Fibroblast of the aortic adventitia (primary cell): ENCODE data around the gene RPL7A. TPM values are rescaled to one million over a fixed set of nuclear protein-coding genes. Genes with fewer than 3 reads are reported as not detected.
A peak's percentile ranks its signal among the peaks of the same experiment; 100 is the strongest.
"Not testable (repeated sequence)": the region's sequence is repeated elsewhere in the genome, so short reads cannot be mapped to it uniquely, and the experiment has no call there.

ENCODE experiments used
- DNase-seq: peaks from one replicate; pipeline ENCODE4 v3.0.0-alpha.2; 2010; ENCODE audit warnings: low read depth
- H3K4me3 ChIP-seq: 2 replicates; pipeline ENCODE4 v1.5.1; 2011; ENCODE audit warnings: low read depth, mild to moderate bottlenecking, control low read depth, low read length, moderate library complexity
- total RNA-seq: library from RNA; depleted of rRNA; stranded (reverse); fragments of >200 nt; gene quantifications from 2 replicates; pipeline ENCODE4 v1.2.3, GENCODE V29; 2012; ENCODE audit warnings: low replicate concordance
- TF ChIP-seq, protein P1 (sequence below): IDR thresholded peaks from 2 replicates; pipeline ENCODE4 v1.5.1; 2011; ENCODE audit warnings: mild to moderate bottlenecking, low read length, control low read depth, inconsistent platforms; ENCODE audit not compliant: insufficient read depth

RPL7A gene
- total RNA-seq, 1 donor: 2,411 TPM

DNA sequence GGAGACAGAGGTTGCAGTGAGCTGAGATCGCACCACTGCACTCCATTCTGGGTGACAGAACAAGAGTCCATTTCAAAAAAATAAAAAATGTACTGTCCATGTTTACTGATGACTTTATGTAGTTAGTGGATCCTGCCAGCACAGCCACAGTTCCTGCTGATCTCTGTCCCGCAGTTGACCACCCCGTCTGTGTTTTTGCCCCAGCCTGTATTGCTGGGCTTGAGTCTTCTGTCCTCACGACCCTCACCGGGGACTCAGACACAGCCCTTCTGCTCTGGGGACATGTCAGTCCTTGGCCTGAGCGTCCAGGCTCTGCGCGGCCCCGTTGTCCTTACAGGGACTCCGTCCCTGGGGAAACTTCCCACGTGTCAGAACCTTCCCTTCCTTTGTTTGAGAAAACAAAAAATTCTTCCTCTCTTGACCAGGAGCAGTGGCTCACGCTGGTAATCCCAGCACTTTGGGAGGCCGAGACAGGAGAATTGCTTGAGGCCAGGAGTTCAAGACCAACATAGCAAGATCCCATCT lies 26.5 kb upstream of the RPL7A start:
- H3K4me3 ChIP-seq: no peak overlapping the region
- TF ChIP-seq, protein P1, sequence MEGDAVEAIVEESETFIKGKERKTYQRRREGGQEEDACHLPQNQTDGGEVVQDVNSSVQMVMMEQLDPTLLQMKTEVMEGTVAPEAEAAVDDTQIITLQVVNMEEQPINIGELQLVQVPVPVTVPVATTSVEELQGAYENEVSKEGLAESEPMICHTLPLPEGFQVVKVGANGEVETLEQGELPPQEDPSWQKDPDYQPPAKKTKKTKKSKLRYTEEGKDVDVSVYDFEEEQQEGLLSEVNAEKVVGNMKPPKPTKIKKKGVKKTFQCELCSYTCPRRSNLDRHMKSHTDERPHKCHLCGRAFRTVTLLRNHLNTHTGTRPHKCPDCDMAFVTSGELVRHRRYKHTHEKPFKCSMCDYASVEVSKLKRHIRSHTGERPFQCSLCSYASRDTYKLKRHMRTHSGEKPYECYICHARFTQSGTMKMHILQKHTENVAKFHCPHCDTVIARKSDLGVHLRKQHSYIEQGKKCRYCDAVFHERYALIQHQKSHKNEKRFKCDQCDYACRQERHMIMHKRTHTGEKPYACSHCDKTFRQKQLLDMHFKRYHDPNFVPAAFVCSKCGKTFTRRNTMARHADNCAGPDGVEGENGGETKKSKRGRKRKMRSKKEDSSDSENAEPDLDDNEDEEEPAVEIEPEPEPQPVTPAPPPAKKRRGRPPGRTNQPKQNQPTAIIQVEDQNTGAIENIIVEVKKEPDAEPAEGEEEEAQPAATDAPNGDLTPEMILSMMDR: no peak
- no peak for DNase-seq

DNA sequence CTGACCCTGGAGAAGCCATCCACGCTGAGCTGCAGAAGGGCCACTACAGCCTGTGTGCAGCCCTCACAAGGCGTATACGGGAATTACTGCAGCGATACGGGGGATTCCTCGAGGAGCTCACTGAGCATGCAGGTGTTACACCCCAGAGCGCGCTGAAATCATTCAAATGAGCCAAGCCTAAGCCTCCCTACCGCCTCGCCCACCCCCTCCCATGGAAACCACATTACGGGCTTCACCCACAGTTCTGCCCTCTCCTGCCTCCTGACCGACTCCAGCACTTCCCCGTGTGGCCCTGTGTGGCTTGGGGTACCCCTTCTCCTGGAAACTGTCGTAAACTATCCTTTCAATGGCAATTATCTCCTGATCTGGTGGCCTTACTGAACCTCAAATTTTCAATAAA lies 25.3 kb upstream of the RPL7A start:
- TF ChIP-seq, protein P1: no peak
- DNase-seq: no peak
- no peak overlapping the region for H3K4me3 ChIP-seq

DNA sequence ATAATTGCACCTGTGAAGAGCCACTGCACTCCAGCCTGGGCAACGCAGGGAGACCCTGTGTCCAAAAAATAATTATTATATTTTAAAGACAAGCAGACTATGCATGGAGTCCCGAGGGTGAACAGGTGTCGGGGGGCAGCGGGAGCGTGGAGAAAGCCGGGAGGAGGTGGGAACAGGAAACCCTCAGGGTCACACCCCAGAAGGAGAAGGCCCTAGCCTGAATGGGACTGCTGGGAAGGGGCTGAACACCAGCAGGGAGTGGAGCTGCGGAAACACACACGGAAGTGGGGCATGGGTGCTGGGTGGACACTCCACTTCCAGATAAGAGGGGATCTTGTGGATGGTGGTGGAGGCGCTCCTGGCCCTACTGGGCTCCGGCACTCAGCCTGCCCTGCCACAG lies 24.8 kb upstream of the RPL7A start:
- no peak for DNase-seq
- H3K4me3 ChIP-seq: no peak overlapping the region
- TF ChIP-seq, protein P1: no peak

DNA sequence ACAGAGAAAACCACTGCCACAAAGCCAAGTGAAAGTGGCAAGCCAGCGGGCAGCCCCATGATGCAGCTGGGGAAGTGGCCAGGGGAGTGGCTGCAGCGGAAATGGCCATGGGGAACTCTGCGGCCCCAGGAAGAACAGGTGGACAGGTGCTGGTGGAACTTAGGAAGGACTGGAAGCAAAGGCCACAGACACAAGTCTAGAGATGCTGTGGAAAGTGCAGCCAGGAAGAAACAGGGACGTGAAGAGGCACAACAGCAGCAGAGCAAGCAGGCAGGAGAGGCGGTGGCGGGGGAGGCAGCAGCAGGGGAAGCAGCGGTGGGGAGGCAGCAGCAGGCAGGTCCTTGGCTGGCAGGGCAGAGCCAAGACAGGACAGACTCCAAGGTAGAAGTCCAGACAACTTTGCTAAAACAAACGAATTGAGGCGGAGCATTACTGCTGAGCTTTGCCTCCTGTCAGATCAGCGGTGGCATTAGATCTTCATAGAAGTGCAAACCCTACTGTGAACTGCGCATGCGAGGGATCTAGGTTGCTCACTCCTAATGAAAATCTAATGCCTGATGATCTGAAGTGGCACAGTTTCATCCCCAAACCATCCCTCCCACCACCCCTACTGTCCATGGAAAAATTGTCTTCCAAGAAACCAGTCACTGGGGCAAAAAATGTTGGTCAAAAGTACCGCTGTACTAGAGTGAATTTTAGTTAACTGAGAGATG lies 23.9 kb upstream of the RPL7A start:
- no peak overlapping the region for H3K4me3 ChIP-seq
- TF ChIP-seq, protein P1: no peak
- no peak for DNase-seq

DNA sequence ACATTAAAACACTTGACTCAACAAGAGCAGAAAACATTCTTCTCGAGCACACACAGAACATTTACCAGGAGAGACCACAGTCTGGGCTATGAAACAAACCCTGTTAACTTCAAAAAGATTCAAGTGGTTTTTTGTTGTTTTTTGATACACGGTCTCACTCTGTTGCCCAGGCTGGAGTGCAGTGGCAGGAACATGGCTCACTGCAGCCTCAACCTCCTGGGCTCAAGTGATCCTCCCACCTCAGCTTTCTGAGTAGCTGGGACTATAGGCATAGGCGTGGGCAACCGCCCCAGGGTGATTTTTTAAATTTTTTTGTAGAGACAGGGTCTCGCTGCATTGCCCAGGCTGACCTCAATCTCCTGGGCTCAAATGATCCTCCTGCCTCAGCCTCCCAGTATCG lies 21.0 kb upstream of the RPL7A start:
- DNase-seq, H3K4me3 ChIP-seq: not testable (repeated sequence)

DNA sequence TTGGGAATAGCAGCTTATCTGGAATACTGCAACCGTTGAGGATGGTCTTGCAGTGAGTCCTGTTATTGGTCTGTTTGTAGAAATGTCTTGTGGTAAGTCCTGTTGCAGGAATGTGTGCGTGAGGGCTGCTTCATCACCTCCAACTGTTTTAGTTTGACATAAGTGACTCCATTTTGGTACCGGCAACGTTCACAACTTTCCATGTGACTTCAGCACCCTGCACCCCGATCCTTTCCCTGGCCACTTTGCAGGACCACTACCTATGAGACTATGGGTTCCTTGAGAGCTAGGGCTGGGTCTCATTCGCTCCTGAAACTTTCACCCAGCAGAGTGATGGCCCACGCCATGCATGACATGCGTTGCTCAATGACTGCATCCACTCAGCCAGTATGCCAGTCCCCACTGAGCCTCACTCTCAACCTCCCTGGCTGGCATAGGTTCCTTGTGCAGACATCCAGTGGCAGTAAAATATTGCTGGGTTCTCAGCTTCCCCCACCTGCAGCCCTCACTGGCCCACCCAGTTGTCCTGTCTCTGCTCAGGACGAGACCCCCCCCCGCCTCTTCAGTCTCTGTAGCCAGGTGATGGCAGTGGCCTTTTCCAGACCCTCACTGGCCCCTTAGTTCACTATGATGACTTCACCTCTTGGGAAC lies 20.1 kb upstream of the RPL7A start:
- no peak overlapping the region for H3K4me3 ChIP-seq
- TF ChIP-seq, protein P1: no peak
- no peak for DNase-seq

DNA sequence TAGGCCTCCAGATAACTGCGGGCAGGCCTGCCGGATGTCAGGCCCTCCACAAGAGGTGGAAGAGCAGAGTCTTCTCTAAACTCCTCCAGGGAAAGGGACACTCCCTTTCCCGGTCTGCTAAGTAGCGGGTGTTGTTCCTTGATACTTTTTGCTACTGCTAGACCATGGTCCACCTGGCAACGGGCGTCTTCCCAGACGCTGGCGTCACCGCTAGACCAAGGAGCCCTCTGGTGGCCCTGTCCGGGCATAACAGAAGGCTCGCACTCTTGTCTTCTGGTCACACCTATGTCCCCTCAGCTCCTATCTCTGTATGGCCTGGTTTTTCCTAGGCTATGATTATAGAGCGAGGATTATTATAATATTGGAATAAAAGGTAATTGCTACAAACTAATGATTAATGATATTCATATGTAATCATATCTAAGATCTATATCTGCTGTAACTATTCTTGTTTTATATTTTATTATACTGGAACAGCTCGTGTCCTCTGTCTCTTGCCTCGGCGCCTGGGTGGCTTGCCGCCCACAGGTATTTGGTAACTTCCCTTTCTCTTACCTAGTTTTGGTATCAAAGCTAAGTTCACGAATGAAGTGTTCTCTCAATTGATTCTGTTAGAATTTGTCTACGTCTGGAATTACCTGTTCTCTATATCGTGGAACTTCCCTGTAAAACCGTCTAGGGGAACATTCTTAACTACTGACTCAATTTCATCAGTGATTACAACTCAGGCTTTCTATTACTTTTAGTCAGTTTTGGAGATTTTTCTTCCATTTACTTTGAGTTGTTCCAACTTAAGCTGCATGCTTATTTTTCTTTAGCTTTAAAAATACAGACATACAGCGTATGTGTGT lies 18.5 kb upstream of the RPL7A start:
- not testable (repeated sequence) for H3K4me3 ChIP-seq
- peak; percentile 15 for DNase-seq
- TF ChIP-seq, protein P1: peak; percentile 49
